Measurements from ENCODE around the gene LIMCH1.

LIMCH1 gene

GRCh38 chr4:41602113-41602512, 64.2 kb downstream of the LIMCH1 start:
- Histone ChIP-seq H2BK120ac (ENCODE audit: low read depth, low read length) (no peak overlapping the region), H3K79me1 (ENCODE audit: low read depth, low read length) (no peaks in the 10 kb centered on the region), H3K9me3 (replicated peaks in 1 of 2; ENCODE audit: control insufficient read depth in 2 of 2, insufficient read depth in 1 of 2, low read depth in 1 of 2, low read length in 2 of 2) (no peaks in the 10 kb centered on the region), H2BK15ac (ENCODE audit: low read length) (no peak overlapping the region), H2AFZ (ENCODE audit: low read length) (no peak overlapping the region), H2AK5ac (ENCODE audit: low read depth, low read length) (no peak overlapping the region), H3K4me3 (ENCODE audit: low read length in 2 of 2) (no peak overlapping the region), H3K4me2 (ENCODE audit: insufficient read depth, low read length, poor library complexity, severe bottlenecking) (no peak overlapping the region), H3K9ac (ENCODE audit: low read depth, low read length, poor library complexity) (no peak overlapping the region), H3K27me3 (ENCODE audit: control insufficient read depth in 3 of 3, insufficient read depth in 3 of 3, low read depth in 1 of 3, low read length in 3 of 3) (no peaks in the 10 kb centered on the region), H2BK5ac (ENCODE audit: low read length) (no peak overlapping the region), H4K8ac (ENCODE audit: low read depth, low read length) (no peak overlapping the region), H3K14ac (ENCODE audit: low read length) (no peak overlapping the region), H3K36me3 (replicated peaks in 1 of 2; ENCODE audit: control insufficient read depth in 2 of 2, insufficient read depth in 2 of 2, low read length in 2 of 2) (no peaks in the 10 kb centered on the region), H3K4ac (ENCODE audit: low read length) (no peak overlapping the region), H2BK12ac (ENCODE audit: low read length) (no peak overlapping the region), H3K4me1 (ENCODE audit: control insufficient read depth in 2 of 2, insufficient read depth in 1 of 2, low read depth in 1 of 2, low read length in 2 of 2) (peaks cover 2 to 23% of the 10 kb centered on the region in 2 donors), H4K91ac (ENCODE audit: low read depth, low read length, poor library complexity) (no peak overlapping the region), H3K18ac (ENCODE audit: low read length) (no peak overlapping the region), H3K23ac (ENCODE audit: low read depth, low read length, poor library complexity) (no peak overlapping the region), H3K27ac (replicated peaks; ENCODE audit: low read length) (no peak overlapping the region)
- WGBS, 2 donors (ENCODE audit: extremely low coverage in 2 of 2, insufficient read length in 2 of 2, insufficient replicate concordance in 1 of 2), result no CpG with 5 or more reads among the region's 3 CpGs
- no peak for DNase-seq (ENCODE audit: low spot score)

GRCh38 chr4:41602886-41603498, 65.0 kb downstream of the LIMCH1 start:
- no peaks in the 10 kb centered on the region for H3K36me3 ChIP-seq (replicated peaks in 1 of 2; ENCODE audit: control insufficient read depth in 2 of 2, insufficient read depth in 2 of 2, low read length in 2 of 2)
- no peak overlapping the region for H2AK5ac ChIP-seq (ENCODE audit: low read depth, low read length)
- no peak overlapping the region for H3K4me2 ChIP-seq (ENCODE audit: insufficient read depth, low read length, poor library complexity, severe bottlenecking)
- H3K27ac ChIP-seq (replicated peaks; ENCODE audit: low read length), result no peak overlapping the region
- H2AFZ ChIP-seq (ENCODE audit: low read length), result no peak overlapping the region
- no peak overlapping the region for H3K14ac ChIP-seq (ENCODE audit: low read length)
- H2BK5ac ChIP-seq (ENCODE audit: low read length), result no peak overlapping the region
- WGBS, 2 donors (ENCODE audit: extremely low coverage in 2 of 2, insufficient read length in 2 of 2, insufficient replicate concordance in 1 of 2), result no CpG with 5 or more reads among the region's 3 CpGs
- no peak overlapping the region for H3K9ac ChIP-seq (ENCODE audit: low read depth, low read length, poor library complexity)
- no peak overlapping the region for H3K4me3 ChIP-seq (ENCODE audit: low read length in 2 of 2)
- H2BK120ac ChIP-seq (ENCODE audit: low read depth, low read length), result no peak overlapping the region
- H3K4me1 ChIP-seq (ENCODE audit: control insufficient read depth in 2 of 2, insufficient read depth in 1 of 2, low read depth in 1 of 2, low read length in 2 of 2), result peaks cover 2 to 23% of the 10 kb centered on the region in 2 donors
- H3K9me3 ChIP-seq (replicated peaks in 1 of 2; ENCODE audit: control insufficient read depth in 2 of 2, insufficient read depth in 1 of 2, low read depth in 1 of 2, low read length in 2 of 2), result no peaks in the 10 kb centered on the region
- H4K91ac ChIP-seq (ENCODE audit: low read depth, low read length, poor library complexity), result no peak overlapping the region
- no peak overlapping the region for H3K18ac ChIP-seq (ENCODE audit: low read length)
- no peak overlapping the region for H3K4ac ChIP-seq (ENCODE audit: low read length)
- no peaks in the 10 kb centered on the region for H3K79me1 ChIP-seq (ENCODE audit: low read depth, low read length)
- no peak for DNase-seq (ENCODE audit: low spot score)
- H3K27me3 ChIP-seq (ENCODE audit: control insufficient read depth in 3 of 3, insufficient read depth in 3 of 3, low read depth in 1 of 3, low read length in 3 of 3), result no peaks in the 10 kb centered on the region
- H3K23ac ChIP-seq (ENCODE audit: low read depth, low read length, poor library complexity), result no peak overlapping the region
- no peak overlapping the region for H2BK12ac ChIP-seq (ENCODE audit: low read length)
- no peak overlapping the region for H2BK15ac ChIP-seq (ENCODE audit: low read length)
- no peak overlapping the region for H4K8ac ChIP-seq (ENCODE audit: low read depth, low read length)

GRCh38 chr4:41609851-41610250, 71.9 kb downstream of the LIMCH1 start:
- WGBS, 2 donors (ENCODE audit: extremely low coverage in 2 of 2, insufficient read length in 2 of 2, insufficient replicate concordance in 1 of 2), result no CpG with 5 or more reads among the region's 5 CpGs
- Histone ChIP-seq H3K4ac (ENCODE audit: low read length) (no peak overlapping the region), H3K4me1 (ENCODE audit: control insufficient read depth in 2 of 2, insufficient read depth in 1 of 2, low read depth in 1 of 2, low read length in 2 of 2) (peaks cover 10 to 13% of the 10 kb centered on the region in 2 donors), H3K9me3 (replicated peaks in 1 of 2; ENCODE audit: control insufficient read depth in 2 of 2, insufficient read depth in 1 of 2, low read depth in 1 of 2, low read length in 2 of 2) (no peaks in the 10 kb centered on the region), H3K4me2 (ENCODE audit: insufficient read depth, low read length, poor library complexity, severe bottlenecking) (no peak overlapping the region), H2BK120ac (ENCODE audit: low read depth, low read length) (no peak overlapping the region), H3K36me3 (replicated peaks in 1 of 2; ENCODE audit: control insufficient read depth in 2 of 2, insufficient read depth in 2 of 2, low read length in 2 of 2) (no peaks in the 10 kb centered on the region), H3K23ac (ENCODE audit: low read depth, low read length, poor library complexity) (no peak overlapping the region), H2BK15ac (ENCODE audit: low read length) (no peak overlapping the region), H3K4me3 (ENCODE audit: low read length in 2 of 2) (no peak overlapping the region), H3K18ac (ENCODE audit: low read length) (no peak overlapping the region), H2BK12ac (ENCODE audit: low read length) (no peak overlapping the region), H3K9ac (ENCODE audit: low read depth, low read length, poor library complexity) (no peak overlapping the region), H3K14ac (ENCODE audit: low read length) (no peak overlapping the region), H3K79me1 (ENCODE audit: low read depth, low read length) (no peaks in the 10 kb centered on the region), H2AFZ (ENCODE audit: low read length) (no peak overlapping the region), H4K91ac (ENCODE audit: low read depth, low read length, poor library complexity) (no peak overlapping the region), H2BK5ac (ENCODE audit: low read length) (no peak overlapping the region), H3K27ac (replicated peaks; ENCODE audit: low read length) (no peak overlapping the region), H2AK5ac (ENCODE audit: low read depth, low read length) (no peak overlapping the region), H4K8ac (ENCODE audit: low read depth, low read length) (no peak overlapping the region), H3K27me3 (ENCODE audit: control insufficient read depth in 3 of 3, insufficient read depth in 3 of 3, low read depth in 1 of 3, low read length in 3 of 3) (no peaks in the 10 kb centered on the region)
- DNase-seq (ENCODE audit: low spot score), result no peak

- Histone ChIP-seq H3K9me3 (replicated peaks in 1 of 2; ENCODE audit: control insufficient read depth in 2 of 2, insufficient read depth in 1 of 2, low read depth in 1 of 2, low read length in 2 of 2) (no peaks in the 10 kb centered on the region), H3K4ac (ENCODE audit: low read length) (no peak overlapping the region), H3K4me3 (ENCODE audit: low read length in 2 of 2) (no peak overlapping the region), H2AK5ac (ENCODE audit: low read depth, low read length) (no peak overlapping the region), H3K23ac (ENCODE audit: low read depth, low read length, poor library complexity) (no peak overlapping the region), H3K27ac (replicated peaks; ENCODE audit: low read length) (no peak overlapping the region), H3K27me3 (ENCODE audit: control insufficient read depth in 3 of 3, insufficient read depth in 3 of 3, low read depth in 1 of 3, low read length in 3 of 3) (no peaks in the 10 kb centered on the region), H3K4me2 (ENCODE audit: insufficient read depth, low read length, poor library complexity, severe bottlenecking) (no peak overlapping the region), H2BK120ac (ENCODE audit: low read depth, low read length) (no peak overlapping the region), H3K9ac (ENCODE audit: low read depth, low read length, poor library complexity) (no peak overlapping the region), H3K36me3 (replicated peaks in 1 of 2; ENCODE audit: control insufficient read depth in 2 of 2, insufficient read depth in 2 of 2, low read length in 2 of 2) (no peaks in the 10 kb centered on the region), H3K4me1 (ENCODE audit: control insufficient read depth in 2 of 2, insufficient read depth in 1 of 2, low read depth in 1 of 2, low read length in 2 of 2) (peaks cover 10 to 13% of the 10 kb centered on the region in 2 donors), H2BK5ac (ENCODE audit: low read length) (no peak overlapping the region), H4K91ac (ENCODE audit: low read depth, low read length, poor library complexity) (no peak overlapping the region), H2BK12ac (ENCODE audit: low read length) (no peak overlapping the region), H2AFZ (ENCODE audit: low read length) (no peak overlapping the region), H2BK15ac (ENCODE audit: low read length) (no peak overlapping the region), H3K14ac (ENCODE audit: low read length) (no peak overlapping the region), H3K79me1 (ENCODE audit: low read depth, low read length) (no peaks in the 10 kb centered on the region), H3K18ac (ENCODE audit: low read length) (no peak overlapping the region), H4K8ac (ENCODE audit: low read depth, low read length) (no peak overlapping the region)
- no CpG with 5 or more reads among the region's 3 CpGs for WGBS, 2 donors (ENCODE audit: extremely low coverage in 2 of 2, insufficient read length in 2 of 2, insufficient replicate concordance in 1 of 2)
- no peak for DNase-seq (ENCODE audit: low spot score)
These were observed 72.5 kb downstream of the LIMCH1 start for GRCh38 chr4:41610474-41610873.
